HG03196 (cell line): Measurements from ENCODE around the gene DARS1.
A peak's percentile ranks its signal among the peaks of the same experiment; 100 is the strongest.
"Not testable (repeated sequence)": the region's sequence is repeated elsewhere in the genome, so short reads cannot be mapped to it uniquely, and the experiment has no call there.

Experiments
- ATAC-seq: cut with Tn5 transposase; IDR thresholded peaks from one replicate; pipeline ENCODE4 v1.9.1; 2021; ENCODE audit not compliant: unreplicated experiment

Gene DARS1

DNA sequence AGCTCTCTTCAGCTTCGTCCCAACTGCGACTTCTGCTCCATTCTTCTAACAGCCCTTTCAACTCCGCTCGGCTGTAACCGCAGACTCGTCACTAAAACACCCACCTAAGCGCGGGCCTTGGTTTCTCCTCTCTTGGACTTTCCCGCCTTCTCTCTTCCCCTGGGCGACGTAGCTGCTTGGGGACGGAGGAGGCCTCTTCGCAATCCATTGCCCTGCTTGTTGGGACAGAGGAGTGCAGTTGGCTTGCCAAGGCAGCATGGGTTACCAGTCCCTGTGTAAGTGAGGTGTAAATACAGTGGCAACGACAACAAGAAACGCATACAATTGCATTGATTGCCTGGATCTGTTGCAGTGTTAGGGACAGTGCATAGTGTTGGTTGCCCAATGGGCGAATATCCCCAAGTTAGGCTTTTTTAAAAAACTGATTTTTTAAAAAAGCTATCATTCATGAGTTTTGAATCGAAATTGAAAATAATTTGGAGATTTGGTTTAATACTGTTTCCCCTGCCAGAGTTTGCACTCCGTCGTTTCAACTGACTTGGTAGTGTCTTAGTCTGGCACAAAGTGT lies 484 bp upstream of the DARS1 start:
- peak; percentile 35 for ATAC-seq

DNA sequence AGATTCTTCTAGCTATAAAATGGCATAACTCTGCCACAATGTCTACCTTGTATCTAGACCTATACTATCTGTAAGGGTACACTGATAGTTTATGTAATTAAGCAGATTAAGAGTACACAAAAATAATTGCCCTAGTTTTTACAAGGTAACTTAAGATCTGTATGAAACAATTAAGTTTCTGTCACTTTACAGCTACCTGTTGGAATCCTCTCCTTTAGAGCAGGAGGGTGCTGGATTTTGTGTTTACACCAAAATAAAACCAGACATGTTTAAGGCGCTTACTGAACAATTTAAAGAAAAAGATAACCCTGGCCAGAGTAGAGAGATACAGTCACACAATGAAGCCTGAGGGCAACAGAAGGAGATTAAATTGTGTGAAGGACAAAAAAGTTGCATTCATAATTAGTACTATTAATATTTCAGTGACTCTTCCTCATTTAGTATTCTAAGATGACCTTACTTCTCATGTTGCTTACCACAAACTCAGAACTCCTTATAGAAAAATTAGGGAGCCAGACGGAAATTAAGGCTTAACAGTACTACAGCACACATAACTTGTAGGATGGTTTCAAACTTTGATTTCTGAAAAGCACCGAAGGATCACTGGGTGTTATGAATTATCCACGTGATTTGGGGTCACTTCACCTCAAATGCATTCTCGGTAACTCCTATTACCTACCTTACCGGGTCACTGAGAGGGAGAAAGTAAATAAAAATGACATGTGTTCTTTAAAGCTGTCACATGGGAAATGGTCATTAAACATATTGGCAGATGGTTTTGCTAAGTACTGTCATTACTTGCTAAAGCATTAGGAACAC lies 1.0 kb downstream of the DARS1 start:
- peak; percentile 45 for ATAC-seq

DNA sequence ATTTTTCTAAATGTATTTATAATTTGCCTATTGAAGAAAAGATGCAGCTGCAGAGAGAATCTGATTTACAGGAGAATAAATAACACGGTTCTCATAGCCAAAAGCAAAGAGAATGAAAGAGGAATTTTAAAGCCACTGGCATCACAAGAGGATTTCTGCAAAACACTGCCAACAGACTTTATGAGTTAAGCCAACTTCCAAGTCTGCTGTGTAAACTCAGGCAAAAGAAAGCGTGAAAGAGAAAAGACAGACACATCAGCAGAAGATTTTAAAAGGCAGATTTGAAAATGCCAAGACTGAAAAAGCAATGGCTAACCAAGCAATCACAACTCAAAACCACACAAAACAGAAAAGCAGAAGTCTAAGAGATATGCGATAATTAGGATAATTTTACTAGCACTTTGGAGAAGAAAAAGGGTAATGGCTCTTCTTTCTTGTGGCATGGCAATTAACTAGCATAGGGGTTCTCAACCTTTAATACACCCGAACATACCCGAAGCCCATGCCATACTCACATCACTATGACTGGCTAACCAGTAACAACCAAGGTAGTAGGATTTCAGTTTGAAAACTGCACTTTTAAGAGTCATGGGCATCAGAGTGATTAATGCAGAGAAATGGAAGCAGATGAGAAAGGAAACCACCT lies 4.9 kb downstream of the DARS1 start:
- no peak for ATAC-seq

DNA sequence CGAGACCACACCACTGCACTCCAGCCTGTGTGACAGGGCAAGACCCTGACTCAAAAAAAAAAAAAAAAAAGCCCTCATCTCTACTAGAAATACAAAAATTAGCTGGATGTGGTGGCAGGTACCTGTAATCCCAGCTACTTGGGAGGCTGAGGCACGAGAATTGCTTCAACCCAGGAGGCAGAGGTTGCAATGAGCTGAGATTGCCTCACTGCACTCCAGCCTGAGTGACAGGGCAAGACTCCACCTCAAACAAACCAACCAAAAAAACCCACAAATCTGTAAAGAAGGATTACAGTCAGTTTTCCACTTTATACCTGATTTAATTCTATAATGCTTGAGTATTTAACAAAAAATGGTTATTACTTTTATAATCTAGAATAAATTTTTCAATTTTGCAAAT lies 9.7 kb downstream of the DARS1 start:
- ATAC-seq, result no peak

DNA sequence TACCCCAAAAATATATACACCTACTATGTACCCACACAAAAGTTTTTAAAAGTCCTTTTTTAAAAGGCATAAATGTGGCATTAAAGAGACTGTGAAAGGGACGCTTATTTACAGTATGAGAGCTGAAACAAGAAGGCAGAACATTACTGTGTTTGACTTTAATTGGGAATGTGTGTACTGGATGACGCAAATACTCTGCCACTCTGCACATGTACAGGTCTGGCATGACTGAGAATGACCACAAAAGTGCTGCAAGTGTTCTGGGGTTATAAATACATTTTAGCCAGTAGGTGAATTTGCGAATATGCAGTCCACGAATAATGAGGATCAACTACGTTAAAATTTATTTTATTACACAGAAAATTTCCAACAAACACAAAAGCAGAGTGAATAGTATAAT lies 11.4 kb downstream of the DARS1 start:
- ATAC-seq, result no peak

DNA sequence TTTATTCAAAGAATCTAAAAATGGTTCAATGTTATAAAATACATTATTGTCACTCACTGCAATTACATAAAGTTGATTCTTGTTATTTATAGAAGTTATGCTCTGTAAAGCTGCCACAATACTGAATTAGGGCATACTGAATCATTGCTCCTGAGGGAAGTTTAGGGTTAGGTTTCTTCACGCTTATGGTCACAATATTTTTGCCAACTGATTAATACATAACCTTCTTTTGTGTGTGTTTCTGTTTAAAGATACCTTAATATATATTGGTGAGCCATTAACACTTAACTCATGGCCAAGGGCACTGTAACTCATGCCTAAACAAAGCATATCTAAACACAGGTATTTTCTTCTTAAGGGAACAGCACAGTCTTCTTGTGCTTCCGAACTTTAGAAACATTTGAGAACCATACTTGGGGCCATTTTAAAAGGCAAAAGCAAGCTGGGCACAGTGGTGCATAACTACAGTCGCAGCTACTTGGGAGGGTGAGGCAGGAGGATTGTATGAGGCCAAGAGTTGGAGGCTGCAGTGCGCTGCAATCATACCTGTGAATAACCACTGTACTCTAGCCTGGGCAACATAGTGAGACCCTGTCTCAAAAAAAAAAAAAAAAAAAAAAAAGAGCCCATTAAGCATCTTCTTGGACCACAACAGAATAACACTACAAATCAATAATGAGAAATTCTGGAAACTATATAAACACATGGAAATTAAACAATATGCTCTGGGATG lies 15.6 kb downstream of the DARS1 start:
- ATAC-seq, result no peak

DNA sequence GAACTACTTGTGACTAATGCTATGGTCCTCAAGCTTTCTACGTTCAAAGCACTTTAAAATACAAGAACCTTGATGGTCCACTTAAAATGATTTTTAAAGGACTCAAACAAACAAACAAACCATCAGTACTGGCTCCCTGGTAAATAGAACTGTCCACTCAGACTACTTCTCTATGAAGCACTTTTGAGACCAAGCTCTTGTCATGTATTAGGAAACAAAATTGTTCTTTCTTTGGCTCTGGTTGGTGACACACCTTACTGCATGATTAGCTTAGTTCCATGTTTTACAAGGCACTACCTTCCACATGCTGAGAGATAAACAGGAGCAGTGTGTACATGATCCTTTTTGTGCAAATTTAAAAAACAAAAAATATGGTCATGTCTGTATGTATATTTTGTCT lies 19.7 kb downstream of the DARS1 start:
- no peak for ATAC-seq

DNA sequence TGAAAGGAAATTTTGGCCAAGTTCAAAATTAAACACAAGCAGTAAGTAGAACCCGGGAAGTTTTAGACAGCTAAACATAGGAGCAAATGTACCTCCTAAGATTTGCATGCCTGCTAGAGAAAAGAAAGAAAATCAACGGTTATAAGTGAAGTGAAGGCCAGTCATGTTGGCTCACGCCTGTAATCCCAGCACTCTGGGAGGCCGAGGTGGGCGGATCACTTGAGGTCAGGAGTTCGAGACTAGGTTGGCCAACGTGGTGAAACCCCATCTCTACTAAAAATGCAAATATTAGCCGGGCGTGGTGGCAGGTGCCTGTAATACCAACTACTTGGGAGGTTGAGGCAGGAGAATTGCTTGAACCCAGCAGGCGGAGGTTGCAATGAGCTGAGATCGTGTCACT lies 21.0 kb downstream of the DARS1 start:
- ATAC-seq, result not testable (repeated sequence)

DNA sequence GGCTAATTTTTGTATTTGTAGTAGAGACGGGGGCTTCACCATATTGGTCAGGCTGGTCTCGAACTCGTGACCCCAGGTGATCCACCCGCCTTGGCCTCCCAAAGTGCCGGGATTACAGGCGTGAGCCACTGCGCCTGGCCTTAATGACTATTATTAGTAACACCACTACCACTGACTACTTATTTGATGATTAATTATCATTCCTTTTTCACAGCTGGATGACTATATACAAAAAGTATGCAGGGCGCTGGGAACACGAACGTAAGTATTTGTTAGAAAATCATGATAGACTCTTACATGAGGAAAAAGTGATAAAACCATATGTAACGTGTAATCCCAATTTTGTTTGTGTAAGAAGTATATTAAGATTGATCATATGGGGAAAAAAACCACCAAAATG lies 21.6 kb downstream of the DARS1 start:
- no peak for ATAC-seq

DNA sequence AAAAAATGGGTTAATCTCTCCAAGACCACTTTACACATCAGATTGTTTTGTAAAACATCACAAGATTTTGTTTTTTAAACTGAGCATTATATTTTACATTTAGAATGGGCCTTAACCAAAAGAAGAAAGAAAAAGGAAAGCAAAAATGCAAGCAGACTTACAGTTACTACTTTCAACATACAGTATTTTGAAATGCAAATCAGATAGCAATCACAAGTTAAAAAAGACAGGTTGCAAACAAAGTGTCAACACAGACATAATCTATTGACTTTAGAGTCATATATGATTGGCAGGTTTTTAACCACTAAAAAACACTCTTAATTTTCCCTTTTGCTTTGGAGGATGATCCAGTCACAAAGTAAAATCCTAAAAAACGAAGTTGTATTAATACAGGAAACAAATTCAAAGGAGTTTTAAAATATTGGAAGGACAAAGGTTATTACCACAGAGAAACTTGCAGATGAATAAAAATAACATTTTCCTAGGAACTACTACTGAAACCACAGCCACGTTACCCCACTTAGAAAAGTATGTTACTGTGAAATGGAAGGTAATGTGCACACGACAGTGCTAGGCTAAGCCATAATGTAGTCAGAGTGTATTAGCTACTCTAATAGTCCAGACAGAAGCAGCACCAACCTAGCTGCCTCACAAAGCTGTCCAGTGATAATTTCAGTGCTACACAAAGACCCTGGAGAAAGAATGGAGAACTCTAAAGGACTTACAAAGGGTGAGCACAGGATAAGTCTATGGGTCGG lies 22.9 kb downstream of the DARS1 start:
- ATAC-seq, result no peak

DNA sequence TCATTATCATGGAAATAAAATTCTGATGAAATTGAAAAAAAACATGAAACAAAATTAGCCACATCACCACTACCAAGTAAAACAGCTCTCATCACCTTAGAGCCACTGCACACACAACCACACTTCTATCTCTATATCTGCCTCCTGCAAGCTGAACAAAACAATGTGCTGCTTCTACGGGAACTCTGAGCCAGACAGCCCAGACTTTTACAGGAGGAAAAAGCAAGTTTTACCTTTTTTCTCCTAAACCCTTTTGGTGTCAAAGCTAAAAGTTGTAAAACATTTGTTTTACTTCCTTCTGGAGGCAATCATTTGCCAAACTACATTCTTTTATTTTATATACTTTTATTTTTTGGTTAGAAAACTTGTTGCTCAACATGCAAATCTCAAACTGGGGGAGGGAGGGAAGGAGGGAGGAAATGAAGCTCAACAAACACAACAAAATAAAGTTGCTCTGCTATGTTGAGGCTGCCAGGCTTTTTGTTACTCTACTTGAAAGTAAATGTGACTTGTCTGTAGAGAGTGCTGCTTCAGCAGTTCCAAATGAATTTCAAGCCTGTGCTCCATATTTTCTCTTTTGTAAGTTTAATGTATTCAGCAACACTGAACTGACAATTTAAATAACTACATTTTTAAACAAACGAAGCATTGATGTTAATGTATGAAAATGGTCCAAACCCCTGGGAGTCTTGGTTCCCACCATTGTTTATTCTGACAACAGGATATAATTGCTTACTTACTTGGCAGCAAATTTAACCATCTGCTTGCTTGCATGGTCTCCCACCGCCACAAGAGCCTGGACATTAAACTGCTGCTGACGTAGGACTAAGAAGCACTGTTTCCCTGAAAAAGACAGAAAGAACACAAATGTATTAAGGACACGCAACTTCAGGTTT lies 24.5 kb downstream of the DARS1 start:
- no peak for ATAC-seq

DNA sequence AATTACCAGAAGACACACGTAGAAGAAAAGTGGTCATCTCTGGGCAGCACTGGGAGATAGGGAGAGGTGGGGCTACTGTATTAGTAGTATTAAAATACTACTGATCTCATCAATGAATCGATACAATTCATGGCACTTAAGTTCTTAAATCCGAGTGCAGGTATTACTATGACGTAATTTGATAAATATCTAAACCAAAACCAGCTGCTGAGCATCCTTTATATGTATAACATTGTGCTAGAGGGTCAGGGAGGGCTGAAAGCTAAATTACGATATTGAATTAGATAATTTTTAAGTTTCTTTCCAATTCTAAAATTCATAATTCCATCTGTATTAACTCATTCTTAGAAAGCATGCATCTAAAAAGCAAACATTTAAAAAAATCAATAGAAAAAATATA lies 25.3 kb downstream of the DARS1 start:
- no peak for ATAC-seq

DNA sequence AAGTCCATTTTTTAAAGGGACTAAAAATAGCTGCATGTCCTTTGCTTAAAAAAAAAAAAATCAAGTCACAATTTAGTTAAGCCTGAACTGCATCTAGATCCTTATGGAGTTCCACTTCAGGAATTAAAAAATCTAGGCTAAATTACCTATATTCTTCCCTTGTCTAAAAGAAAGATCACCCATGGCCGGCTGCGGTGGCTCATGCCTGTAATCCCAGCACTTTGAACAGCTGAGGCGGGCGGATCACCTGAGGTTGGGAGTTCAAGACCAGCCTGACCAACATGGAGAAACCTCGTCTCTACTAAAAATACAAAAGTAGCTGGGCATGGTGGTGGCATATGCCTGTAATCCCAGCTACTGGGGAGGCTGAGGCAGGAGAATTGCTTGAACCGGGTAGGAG lies 26.5 kb downstream of the DARS1 start:
- ATAC-seq, result not testable (repeated sequence)

DNA sequence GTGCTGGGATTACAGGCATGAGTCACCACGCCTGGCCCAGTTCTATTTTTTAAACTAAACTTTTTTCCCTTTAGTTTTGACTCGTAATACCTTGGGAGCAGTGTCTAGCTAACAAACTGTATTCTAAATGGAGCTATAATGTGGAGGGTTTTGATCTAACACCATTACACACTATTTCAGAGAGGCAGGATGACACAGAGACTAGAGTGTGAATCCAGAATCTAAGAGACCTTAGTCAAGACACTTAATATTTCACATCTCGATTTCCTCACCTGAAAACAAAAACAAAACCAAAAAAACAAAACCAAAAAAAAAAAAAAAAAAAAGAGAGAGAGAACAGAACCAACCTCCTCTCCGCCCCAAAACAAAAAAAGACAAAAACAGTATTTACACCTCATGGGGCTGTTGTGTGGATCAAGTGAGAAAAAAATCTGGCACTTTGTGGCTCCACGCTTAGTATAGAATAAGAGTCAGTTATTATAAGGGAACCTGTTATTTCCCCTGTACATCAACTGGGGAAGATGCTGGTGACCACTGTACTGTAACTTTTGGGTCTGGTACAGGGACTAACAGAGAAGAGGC lies 31.3 kb downstream of the DARS1 start:
- ATAC-seq, result no peak

DNA sequence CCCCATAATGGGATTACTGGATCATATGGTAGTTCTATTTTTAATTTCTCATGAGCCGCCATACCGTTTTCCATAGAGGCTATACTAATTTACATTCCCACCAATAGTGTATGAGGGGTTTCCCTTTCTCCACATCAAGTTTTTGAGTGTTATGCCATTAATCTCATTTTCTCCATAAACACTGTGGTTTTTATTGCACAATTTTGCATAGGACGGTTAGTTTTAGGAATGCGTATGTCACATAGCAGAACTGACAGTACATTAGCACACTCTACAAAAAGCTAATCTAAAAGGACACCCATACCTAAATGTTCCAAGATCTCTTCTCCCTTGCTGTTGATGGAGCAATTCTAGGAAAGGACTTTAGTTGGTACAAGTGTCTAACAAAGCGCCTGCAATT lies 32.5 kb downstream of the DARS1 start:
- ATAC-seq, result no peak

DNA sequence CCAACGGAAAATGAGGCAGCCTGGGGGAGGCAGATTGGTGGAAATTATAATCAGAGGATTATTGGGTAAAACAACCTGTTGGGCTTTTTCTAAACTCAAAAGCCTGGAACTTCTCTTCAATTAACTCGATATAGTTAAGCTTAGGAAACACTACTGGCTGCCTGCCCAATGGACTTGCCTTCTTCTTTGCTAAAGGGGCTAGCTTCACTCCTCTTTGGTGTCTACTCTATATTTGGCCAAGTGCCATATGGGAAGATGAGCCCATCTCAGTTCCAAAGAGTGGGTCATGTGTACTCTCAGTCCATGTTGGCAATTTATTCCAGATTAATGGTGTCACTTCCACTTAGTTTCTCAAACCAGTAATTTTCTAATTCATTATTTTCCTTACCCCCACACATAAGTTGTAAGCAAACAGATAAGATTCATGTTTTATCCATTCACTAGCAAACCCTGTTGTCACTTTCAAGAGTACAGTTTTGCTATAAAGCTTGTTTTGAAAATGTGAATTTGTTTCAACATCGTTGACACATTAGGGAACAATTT lies 34.3 kb downstream of the DARS1 start:
- ATAC-seq, result no peak

DNA sequence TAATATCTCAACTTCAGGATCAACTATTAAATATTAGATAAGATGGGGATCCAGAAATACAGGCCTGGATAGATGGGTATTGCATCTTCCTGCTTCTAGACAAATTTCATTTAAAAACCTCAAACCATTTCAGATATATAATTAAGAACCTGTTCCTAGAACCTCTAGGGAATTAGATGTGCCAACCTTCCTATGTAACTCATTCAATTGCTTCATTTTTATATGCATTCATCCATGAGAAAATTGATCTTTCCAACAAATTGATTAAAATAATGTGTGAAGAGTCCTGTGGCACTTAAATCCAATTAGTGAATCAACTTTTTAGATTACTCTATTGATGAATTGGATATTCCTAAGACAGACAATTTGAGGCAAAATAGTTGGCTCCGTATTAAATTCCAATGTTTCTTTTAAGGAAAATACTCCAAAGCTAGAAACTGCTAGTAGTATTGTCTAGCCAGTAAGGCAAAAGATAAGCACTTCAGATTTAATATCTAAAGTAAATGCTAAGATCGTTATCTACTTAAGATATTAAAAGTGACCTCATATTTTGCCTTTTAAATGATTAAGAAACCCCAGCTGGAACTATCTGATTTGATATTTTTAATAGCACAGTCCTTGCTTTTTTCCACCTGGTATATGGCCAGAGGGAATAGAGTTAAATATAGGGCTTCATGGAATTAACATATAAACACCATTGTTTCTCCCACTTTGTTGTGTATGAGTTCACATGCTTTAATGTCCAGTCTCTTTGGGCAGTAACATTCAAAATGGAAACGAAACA lies 35.8 kb downstream of the DARS1 start:
- ATAC-seq, result no peak

DNA sequence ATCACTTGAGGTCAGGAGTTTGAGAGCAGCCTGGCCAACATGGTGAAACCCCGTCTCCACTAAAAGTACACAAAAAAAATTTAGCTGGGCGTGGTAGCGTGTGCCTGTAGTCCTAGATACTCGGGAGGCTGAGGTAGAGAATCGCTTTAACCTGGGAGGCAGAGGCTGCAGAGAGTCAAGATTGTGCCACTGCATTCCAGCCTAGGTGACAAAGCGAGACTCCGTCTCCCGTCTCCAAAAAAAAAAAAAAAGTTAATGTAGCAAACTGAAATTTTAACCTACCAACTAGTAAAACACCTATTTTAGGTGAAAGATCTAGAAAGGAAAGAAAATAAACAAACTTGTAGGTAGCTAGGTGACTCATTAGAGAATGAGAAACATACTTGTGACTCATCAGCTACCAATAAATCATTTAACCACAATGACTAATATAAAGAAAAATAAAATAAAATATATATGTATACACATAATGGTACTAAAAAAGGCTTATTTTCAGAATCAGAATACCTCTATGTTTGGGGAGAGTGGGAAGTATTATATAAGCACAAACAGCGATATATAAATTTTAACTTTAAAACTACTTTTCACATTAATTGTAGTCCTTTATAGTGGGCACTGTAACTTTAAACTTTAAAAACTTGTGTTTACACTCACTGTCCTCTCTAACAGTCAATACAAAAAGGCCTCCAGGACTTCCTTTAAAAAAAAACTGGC lies 36.6 kb downstream of the DARS1 start:
- peak; percentile 58 for ATAC-seq
